NCI-H82 (cell line): ENCODE results near the gene TMCO4.
A peak's percentile ranks its signal among the peaks of the same experiment; 100 is the strongest.

Experiments used
- DNase-seq: peaks from one replicate; lab custom pipeline; 2025; lab: John Stamatoyannopoulos, UW

Gene TMCO4

DNA sequence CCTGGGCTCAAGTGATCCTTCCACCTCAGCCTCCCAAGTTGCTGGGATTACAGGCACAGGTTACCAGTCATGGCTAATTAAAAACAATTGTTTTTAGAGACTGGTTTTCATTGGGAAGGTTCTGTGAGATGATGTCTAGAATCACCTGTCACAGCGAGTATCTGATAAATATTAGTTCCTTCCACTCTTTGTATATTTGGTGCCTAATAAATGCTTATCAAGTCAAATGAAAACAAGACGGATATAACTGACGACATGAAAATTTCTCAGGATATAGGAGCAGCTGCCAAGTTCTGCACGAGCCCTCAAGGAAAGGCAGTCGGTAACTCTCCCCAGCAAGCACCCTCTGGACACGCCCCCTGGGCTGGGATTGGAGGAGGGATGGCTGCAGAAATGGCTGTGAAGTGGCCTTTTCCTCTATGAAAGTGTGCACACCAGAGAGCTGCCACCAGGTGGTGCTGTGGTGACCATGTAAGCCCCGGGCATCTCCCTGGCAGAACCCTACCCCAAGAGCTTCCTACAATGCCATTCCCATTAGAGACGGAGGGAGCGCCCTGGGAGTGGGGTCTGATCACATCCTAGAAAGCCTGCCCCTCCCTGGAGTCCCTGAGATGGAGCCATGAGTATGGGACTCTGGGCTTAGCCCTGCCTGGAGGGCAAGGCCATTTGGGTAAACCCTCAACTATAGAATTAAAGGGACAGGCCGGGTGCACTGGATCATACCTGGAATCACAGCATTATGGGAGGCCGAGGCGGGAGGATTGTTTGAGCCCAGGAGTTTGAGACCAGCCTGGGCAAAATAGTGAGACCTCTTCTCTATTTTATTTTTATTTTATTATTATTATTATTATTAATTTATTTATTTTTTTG lies 84.1 kb downstream of the TMCO4 start:
- DNase-seq, result peak; percentile 100

DNA sequence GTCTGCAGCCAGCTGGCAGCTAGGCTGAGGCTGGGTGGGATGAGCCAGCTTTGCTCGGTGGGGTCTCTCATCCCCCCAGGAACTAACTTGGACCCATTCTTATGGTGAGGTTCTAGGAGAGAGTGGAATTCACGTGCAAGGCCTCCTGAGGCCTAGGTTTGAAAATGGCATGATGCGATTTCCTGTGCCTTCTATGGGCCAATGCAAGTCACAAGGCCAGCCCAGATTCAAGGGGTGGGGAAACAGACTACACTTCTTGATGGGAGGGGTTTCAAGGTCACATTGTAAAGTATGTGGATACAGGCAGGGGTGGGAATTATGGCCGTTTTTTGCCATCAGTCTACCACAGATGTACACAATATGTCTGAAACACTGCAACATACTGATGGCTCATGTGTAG lies 86.8 kb downstream of the TMCO4 start:
- DNase-seq, result no peak

DNA sequence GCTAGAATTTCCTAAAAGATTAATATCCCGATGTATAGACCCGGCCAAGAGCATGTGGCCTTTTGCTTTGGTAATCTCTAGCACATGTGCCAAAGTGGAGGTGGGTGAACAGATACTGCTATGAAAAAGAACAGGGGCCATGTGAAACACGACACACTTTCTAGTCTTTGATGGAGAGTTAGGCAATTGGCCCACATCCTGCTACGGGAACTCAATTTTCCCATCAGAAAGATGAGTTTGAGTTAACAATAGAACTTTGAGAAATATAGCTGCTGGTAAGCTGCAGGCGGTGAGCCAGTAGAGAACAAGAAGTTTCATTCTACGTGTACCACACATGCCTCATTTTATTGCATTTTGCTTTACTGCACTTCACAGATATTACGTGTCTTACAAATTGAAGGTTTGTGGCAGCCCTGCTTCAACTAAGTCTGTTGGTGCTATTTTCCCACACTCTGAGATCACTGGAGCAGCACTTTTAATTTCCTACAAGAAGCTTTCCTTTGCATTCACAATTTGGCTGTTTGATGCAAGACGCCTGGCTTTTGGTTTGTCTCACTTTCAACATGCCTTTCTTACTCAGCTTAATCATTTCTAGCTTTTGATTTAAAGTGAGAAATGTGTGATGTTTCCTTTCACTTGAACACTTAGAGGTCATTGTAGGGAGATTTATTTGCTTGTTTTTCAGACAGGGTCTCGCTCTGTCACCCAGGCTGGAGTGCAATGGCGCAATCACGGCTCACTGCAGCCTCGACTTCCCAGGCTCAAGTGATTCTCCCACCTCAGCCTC lies 88.7 kb downstream of the TMCO4 start:
- no peak for DNase-seq

DNA sequence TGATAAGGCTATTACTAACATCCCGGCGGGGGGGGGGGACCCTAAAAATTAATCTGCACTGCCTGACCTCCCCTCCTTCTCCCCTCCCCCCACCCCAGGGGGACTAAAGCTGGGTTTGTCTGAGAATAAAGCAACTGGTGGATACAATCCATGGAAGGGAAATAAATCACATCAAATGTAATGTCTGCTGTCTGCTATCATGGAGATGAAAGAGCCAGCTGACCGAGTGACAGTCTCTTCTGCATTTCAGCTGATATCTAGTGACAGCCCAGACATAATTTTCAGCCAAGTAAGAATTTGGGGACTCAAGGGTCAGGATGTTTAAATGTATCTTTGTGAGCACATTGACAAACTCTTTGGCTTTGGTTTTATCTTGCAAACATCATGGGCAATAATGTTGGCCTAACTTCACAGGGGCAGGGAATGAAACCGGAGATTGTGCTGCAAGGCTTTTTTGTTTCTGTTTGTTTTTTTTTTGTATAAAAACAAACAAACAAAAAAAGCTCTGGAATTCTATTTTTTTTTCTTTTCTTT lies 90.4 kb downstream of the TMCO4 start:
- DNase-seq, result no peak

DNA sequence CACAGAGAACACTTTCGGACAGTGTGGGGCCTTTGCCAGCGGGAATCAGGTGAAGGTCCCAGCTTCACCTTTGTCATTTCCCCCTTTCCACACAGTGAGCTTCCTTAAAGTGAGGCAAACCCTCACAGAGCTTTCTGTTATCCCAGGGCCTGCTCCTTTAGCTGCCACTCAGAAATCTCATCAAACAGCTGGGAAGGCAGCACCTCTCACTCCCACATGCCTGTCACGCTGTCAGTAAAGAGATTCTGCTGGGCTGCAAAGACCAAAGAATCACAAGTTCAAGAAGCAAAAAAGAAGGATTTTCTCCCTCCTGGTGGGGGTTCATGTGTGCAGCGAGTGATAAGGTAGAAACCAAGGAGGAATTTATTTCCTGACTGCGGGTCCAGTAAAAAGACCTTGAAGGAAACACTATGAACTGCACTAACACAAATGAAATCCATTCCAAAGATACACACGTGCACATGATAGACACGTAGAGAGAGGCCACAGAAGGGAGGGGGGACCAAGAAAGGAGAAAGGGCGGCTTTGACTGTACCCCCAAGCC lies 91.1 kb downstream of the TMCO4 start:
- DNase-seq, result peak; percentile 23

DNA sequence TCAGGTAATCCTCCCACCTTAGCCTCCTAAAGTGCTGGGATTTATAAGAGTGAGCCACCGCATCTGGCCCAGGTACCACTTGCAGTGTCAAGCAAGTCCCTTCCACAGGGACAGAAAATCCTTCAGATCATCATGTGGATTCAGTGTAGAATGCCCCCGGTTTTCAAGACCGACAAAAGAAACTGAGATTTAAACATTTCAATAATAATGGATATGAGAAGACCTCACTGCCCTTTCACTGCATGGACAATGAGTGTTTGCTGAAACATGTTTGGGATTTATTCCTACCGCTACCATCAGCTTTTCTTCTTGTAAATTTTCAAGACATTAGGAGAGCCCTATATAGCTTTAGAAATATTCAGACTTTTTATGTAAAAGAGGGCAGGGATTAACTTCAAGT lies 93.6 kb downstream of the TMCO4 start:
- no peak for DNase-seq

DNA sequence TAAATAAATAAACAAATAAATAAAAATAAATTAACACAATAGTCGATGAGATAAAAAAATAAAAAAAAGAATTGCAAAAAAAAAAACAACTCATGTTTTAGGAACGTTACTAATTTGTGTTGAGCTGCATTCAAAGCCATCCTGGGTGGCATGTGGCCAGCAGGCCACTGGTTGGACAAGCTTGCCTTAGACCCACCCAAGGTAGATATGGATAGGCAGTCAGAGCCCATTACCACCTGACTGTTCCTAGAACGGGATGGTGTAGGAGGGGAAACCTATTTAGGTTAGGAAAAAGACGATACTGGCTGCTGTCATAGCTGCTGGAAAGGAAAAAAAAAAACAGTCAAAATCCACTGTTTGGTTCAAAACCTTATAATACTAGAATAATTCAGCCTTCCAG lies 94.3 kb downstream of the TMCO4 start:
- no peak for DNase-seq

DNA sequence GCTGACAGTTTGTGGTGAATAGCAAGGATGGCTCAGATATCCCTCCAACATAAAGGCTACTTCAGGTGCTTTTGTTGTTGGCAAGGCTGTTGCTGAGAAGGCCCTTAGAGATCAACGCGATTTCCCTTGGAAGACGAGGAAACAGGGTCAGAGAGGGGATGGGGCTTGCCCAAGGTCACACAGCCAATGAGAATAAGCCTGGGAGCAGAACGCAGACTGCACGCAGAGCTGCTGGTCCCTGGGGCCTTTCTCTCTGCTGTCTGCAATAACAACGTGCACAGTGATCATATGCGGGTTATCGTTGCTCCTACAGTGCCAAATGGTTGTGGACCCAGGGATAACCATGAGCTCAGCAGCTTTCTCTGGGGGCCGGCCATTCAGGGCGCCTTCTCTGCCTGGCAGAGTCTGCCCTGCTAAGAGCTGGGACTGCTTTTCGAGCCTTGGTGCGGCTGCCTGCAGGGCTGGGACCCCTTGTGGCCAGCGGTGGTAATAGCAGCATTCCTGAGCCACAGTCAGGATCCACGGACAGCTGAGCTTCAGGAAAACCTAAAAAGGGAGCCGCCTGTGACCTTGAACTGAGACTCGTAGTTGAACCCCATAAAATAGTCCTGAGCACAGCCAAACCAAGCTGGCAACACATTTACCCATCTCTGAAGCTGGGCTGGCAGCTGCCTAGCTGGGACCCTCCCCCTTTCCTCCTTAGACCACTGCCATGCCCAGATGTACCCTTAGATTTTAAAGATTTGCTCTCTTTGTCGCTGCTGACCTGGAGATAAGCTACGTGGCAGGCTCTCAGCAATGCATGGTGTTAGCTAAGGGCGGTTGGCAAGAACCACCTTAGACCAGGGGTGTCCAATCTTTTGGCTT lies 95.2 kb downstream of the TMCO4 start:
- peak; percentile 83 for DNase-seq

DNA sequence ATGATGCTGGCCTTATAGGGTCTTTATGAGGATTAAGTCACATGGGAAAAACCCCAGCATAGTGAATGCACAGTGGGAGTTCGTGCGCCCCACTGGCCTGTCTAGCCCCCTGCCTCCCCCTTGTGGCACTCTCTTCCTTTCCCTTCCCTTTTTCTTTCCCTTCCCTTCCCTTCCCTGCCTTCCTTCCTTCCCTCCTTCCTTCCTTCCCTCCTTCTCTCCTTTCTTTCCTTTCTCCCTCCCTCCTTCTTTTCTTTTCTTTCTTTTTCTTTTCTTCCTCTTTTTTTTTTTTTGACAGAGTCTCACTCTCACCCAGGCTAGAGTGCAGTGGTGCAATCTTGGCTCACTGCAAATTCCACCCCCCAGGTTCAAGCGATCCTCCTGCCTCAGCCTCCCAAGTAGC lies 96.4 kb downstream of the TMCO4 start:
- DNase-seq, result no peak

DNA sequence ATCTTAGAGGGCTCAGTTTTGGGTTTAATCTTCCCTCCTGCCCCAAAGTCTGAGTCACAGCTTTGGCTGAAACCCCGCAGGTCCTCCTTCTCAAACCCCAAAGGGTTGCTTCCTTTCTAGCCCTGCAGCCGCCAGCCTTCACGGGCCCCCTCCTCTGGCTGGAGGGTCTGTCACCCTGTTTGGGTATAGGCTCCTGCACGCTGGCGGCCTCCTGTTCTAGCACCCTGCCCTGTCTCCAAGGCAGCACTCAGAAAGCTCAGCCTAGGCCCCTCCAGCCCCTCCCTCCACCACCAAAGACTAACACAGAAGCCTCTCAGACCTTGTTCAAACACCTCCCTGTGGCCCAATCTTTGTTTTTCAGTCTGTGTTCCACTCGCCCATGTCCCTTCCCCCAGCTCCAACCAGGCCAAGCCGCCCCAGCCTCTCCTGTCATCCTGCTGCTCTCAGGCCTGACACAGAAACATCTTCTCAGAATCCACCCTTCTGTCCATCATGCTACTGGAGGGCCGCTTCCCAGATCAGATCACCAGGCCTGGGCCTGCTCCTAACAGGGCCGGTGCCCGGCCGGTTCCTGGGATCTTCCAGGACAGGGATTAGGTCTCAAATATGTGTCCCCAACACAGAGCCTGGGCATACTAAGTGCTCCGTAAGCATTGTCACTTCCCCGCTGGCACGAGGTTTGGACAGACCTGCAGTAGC lies 99.5 kb downstream of the TMCO4 start:
- DNase-seq, result no peak

DNA sequence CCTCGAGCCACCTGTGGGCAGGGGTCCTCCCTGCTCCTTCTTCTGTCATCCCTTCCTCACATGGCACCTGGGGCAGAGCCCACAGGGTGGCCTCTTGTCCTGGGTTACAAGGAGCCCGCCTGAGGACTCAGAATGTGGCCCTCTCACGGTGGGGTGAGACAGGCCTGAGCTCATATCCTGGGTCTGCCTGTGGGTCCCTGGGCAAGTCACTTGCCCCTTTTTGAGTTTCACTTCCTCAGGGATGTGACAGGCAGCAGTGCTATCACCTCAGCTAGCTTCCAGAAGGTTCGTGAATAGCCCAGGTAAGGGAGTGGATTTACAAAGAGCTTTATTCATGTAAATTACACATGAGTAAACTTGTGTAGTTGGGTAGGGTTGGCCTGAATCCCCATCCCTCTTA lies 101.5 kb downstream of the TMCO4 start:
- DNase-seq, result no peak

DNA sequence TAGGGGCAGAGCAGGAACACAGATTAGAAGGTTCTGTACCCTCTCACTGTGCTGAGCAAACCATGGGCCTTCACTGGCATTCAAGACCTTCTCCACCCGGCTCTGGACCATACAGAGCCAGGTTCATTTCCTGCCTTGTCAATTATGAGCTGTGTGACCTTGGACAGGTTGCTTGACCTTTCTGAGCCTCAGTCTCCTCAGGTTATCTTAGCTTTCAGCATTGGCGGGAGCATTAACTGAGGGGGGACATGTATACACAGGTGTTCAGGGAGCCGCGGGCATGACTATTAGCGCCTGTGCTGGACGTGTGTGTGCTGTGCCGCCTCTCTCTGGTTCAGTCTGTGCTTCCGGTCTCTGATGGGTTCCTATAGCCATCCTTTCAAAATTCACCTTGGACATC lies 102.9 kb downstream of the TMCO4 start:
- no peak for DNase-seq

DNA sequence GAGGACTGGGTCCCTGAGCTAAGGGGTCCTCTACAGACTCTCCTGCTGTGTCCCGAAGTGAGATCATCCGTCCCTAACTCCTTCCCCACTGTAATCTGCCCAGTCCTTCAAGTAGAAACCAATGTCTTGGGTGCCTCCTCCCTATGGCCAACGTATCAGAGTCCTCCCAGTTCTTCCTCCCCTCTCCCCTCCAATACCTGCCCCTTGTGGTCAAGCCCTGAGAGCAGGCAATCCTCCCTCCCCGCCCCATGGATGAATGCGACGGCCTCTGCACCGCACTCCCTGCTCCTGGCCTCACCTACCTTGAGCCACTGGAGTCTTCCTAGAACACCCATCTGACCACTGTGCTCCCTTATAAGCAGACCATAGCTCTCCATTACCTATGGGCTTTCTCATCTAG lies 103.9 kb downstream of the TMCO4 start:
- DNase-seq, result no peak

DNA sequence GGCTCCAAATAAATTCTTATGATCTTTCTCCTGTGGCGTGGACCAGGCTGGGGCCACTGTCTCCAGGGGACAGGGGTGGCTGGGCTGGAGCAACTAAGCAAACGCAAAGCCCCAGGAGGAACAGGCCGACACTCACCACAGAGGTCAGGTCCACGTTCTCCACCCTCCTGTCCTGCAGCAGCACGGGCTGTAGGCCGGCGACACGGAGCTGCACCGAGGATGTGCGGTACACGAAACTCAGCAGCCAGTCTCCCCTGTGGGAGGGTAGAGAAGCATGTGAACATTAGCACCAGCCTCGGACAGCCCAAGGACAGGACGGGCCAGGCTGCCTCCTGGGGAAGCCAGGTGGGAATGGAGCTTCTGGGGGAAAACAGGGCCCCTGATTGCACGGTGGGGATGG lies 105.4 kb downstream of the TMCO4 start:
- DNase-seq, result no peak

DNA sequence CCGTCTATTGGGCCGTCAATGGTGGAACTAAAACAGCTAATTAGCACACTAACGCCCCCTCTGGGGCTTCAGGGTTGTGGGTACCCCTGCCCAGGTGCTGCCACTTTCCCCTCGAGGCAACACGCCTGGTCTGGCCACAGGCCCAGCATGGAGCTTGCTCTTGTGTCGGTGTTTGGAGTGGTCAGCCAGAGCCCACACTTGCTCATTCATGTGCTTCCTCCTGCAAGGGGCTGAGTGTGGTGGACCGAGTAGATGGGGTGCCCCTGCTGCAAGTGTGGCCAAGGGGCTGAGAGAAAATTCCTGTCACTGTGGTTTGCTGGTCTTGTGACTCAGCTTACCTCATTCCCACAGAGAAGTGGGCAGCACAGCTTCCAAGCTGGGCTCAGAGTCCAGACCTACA lies 109.4 kb downstream of the TMCO4 start:
- DNase-seq, result no peak

DNA sequence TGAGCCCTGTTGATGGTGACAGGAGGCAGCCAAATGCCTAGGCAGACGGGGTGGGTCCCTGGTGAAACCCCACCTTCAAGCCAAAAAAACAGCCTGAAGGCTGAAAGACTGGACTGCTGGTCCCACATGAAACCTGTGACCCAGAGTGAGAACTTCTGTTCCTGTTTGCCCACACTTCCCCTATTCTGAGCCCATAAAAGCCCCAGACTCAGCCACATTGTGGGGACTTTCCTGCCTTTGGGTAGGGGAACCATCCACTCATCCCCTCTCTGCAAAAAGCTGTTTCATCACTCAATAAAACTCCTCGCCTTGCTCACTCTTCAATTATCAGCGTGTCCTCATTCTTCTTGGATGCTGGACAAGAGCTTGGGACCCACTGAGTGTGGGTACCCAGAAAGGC lies 109.9 kb downstream of the TMCO4 start:
- DNase-seq, result no peak

DNA sequence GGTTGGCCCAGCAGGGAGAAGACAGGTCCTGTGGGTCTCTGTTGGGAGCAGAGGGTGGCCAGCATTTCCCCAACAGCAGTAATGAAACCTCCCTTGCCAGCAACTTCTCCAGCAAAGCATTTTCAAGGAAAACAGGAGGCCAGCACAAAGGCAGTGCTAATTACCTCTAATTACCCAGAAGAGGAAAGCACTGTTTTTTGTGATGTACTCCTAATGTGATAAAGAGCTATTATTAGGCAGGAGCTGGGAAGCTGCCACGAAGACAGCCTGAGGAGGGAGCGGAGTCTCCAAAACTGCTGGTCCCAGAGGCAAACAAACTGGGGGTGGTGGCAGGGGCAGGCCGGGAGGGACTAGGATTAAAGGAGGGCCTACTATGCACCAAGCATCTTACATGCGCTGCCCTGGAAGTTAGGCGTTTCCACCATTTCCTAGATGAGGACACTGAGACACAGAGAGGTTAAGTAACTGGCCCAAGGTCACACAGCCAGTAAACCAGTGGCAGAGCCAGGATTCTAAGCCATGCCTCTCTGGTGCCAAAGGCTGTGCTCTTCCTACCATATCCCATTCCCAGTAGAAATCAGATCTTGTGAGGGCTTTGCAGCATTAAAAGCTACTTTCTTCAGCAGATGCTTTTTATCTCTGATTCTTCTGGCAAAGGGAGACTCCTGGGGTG lies 110.5 kb downstream of the TMCO4 start:
- no peak for DNase-seq

DNA sequence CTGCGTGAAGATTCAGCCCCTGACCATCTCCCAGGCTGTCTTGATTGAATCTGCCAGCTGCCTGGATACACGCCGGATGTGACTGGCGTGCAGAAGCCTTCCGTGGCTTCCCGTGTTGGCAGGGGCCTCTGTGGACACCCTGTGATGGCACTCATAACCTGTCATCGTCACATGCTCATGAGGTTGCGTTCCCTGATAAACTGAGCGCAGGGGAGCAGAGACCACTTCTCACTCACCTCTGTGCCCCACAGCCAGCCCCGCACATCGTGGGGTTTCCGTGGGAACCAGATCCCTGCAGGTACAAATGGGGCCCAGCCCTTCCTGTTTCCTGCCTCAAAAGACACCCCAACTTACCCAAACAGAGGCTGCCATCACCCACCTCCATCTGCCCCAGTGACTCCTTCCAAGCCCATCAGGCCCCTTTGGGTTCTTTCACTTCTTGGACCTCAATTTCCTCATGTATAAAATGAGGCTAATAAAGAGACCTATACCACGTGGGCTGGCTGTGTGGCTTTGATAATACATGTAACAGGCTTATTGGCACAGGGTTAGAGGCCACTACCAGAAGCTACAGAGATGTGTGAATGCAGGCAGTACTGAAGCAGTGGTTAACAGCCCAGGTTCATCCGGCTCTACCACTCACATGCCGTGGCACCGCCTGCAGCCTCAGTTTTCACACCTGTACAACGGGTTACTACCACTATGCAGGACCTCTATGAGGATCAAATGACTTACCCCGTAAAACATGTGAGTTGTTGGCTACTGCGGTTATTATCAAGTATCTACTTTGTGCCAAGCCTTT lies 111.5 kb downstream of the TMCO4 start:
- DNase-seq, result no peak

DNA sequence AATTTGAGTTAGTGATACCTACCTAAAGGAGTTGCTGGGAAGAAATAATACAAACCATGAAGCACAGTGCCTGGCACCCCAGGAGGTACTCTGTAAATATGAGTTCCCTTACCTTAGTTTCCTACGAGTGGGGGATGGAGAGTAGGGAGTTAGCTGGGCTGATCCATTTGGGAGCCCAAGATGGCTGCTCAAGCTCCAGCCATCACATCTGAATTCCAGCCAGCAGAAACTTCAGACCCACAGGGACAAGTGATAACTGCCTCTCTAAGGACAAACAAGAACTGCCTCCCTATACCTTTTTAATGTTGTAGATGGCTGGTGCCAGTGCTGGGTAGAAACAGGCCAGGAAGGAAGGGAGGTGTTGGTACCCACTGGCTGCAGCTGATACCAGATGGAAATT lies 112.3 kb downstream of the TMCO4 start:
- no peak for DNase-seq

DNA sequence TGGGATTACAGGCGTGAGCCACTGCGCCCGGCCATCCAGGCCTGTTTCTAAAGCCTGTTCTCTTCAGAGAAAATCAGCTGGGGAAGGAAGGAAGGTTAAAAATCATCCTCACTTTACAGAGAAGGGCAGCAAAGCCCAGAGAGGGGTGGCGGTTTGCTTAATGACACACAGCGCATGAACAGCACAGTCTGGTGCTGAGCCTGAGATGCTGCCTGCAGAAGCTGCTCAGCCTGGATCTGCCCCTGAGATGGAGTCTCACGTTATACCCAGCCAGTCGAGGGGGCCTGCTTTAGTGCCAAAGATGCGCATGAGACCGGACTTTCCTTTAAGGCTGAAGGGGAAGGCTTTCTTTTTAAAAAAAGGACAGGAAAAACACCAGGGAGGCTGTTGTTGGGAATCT lies 113.7 kb downstream of the TMCO4 start:
- DNase-seq, result no peak
